ENCODE measurements around the gene CEP170. TPM values are rescaled to one million over a fixed set of nuclear protein-coding genes. Genes with fewer than 3 reads are reported as not detected.
"Not testable (repeated sequence)": the region's sequence is repeated elsewhere in the genome, so short reads cannot be mapped to it uniquely, and the experiment has no call there.

The CEP170 gene
- total RNA-seq, 1 experiment from 2014 or later = 55.2 TPM

DNA sequence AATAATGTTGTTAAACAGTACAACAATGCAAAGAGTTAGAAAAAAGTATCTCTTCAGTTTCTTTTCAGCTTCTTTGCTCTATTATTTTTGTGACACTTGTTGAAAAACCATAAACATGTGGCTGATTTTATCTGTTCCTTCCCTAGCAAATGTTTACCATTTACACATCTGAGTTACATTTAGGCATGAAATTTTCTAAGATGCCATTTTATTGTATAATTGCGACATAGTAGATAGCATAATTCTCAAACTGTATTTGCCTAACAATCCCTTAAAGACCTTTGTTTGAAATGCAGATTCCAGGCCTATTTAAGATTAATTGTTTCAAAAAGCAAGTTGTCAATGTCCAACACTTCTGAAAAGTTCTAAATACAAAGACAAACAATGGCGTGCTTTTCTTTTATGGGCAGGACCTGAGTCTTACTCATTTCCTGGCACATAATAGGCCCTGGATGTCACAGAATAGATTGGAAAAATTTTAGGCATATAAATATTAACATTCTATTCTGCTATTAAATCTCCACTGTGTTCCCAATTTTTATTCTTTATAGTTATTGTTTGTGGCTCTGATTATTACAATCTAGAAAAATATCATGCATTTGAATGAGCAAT, 81.2 kb downstream of the CEP170 start:
- H3K9me3 ChIP-seq (ENCODE audit: control insufficient read depth in 1 of 2, insufficient read depth in 1 of 2, low read depth in 1 of 2, low read length in 2 of 2); H2AFZ ChIP-seq (ENCODE audit: low read depth, low read length, poor library complexity, severe bottlenecking); BruUV-seq (replicated peaks); H3K27me3 ChIP-seq (ENCODE audit: insufficient read depth, low read length); H3K36me3 ChIP-seq (ENCODE audit: control insufficient read depth in 1 of 2, insufficient read depth in 2 of 2, low read length in 2 of 2); H3K27ac ChIP-seq (ENCODE audit: low read depth, low read length); H3K4me3 ChIP-seq (replicated peaks in 1 of 2; ENCODE audit: low read depth in 1 of 2, low read length in 2 of 2); POLR2A ChIA-PET; CTCF ChIA-PET; H3K4me1 ChIP-seq (ENCODE audit: control insufficient read depth in 1 of 2, insufficient read depth in 2 of 2, low read length in 2 of 2); H3K9me2 ChIP-seq (ENCODE audit: insufficient read depth); ATAC-seq; RAD21 ChIA-PET (ENCODE audit: low non-redundant PET in 1 of 2, low total read pairs in 2 of 2, uncharacterized antibody in 2 of 2, unreplicated experiment in 2 of 2); H3K79me2 ChIP-seq (ENCODE audit: insufficient read depth, low read length); H3K4me2 ChIP-seq (ENCODE audit: low read length); intact Hi-C loops (cut with micrococcal nuclease); H3K9ac ChIP-seq (ENCODE audit: low read length); DNase-seq (ENCODE audit: low read depth, low spot score); H4K20me1 ChIP-seq (ENCODE audit: insufficient read depth): not testable (repeated sequence)

DNA sequence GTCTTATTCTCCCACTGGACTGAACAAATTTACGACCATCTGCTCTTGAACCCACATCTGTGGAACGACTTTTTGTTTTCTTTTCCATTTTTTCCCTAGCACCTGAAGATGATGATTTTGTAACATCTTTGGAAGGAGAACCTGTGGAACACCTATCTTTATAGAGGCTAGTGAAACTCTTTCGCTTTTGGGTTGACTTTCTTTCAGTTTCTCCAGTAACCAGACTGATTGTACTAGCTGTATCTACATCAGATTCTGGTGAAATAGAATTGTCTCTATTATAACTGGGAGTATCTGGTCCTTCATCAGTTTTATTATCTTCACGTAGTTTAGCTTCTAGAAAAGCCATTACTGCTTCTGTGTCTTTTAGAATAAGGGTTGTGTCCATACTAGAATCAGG, 90.2 kb downstream of the CEP170 start:
- H2AFZ ChIP-seq (ENCODE audit: low read depth, low read length, poor library complexity, severe bottlenecking); intact Hi-C loops (cut with micrococcal nuclease); H3K4me3 ChIP-seq (replicated peaks in 1 of 2; ENCODE audit: low read depth in 1 of 2, low read length in 2 of 2); H3K27ac ChIP-seq (ENCODE audit: low read depth, low read length); RAD21 ChIA-PET (ENCODE audit: low non-redundant PET in 1 of 2, low total read pairs in 2 of 2, uncharacterized antibody in 2 of 2, unreplicated experiment in 2 of 2); ATAC-seq; POLR2A ChIA-PET; H3K4me2 ChIP-seq (ENCODE audit: low read length); BruUV-seq (replicated peaks); H3K9ac ChIP-seq (ENCODE audit: low read length); H3K27me3 ChIP-seq (ENCODE audit: insufficient read depth, low read length); H3K9me2 ChIP-seq (ENCODE audit: insufficient read depth); H3K79me2 ChIP-seq (ENCODE audit: insufficient read depth, low read length); H3K36me3 ChIP-seq (ENCODE audit: control insufficient read depth in 1 of 2, insufficient read depth in 2 of 2, low read length in 2 of 2); H3K9me3 ChIP-seq (ENCODE audit: control insufficient read depth in 1 of 2, insufficient read depth in 1 of 2, low read depth in 1 of 2, low read length in 2 of 2); CTCF ChIA-PET; DNase-seq (ENCODE audit: low read depth, low spot score); H3K4me1 ChIP-seq (ENCODE audit: control insufficient read depth in 1 of 2, insufficient read depth in 2 of 2, low read length in 2 of 2); H4K20me1 ChIP-seq (ENCODE audit: insufficient read depth): not testable (repeated sequence)

GRCh38 chr1:243150906-243151305, 104.2 kb downstream of the CEP170 start:
- H3K4me2 ChIP-seq (ENCODE audit: low read length); intact Hi-C loops (cut with micrococcal nuclease); H4K20me1 ChIP-seq (ENCODE audit: insufficient read depth); DNase-seq (ENCODE audit: low read depth, low spot score); H3K79me2 ChIP-seq (ENCODE audit: insufficient read depth, low read length); H3K9me2 ChIP-seq (ENCODE audit: insufficient read depth); H3K36me3 ChIP-seq (ENCODE audit: control insufficient read depth in 1 of 2, insufficient read depth in 2 of 2, low read length in 2 of 2); H3K9me3 ChIP-seq (ENCODE audit: control insufficient read depth in 1 of 2, insufficient read depth in 1 of 2, low read depth in 1 of 2, low read length in 2 of 2); RAD21 ChIA-PET (ENCODE audit: low non-redundant PET in 1 of 2, low total read pairs in 2 of 2, uncharacterized antibody in 2 of 2, unreplicated experiment in 2 of 2); POLR2A ChIA-PET; H2AFZ ChIP-seq (ENCODE audit: low read depth, low read length, poor library complexity, severe bottlenecking); H3K9ac ChIP-seq (ENCODE audit: low read length); ATAC-seq; H3K27ac ChIP-seq (ENCODE audit: low read depth, low read length); H3K4me1 ChIP-seq (ENCODE audit: control insufficient read depth in 1 of 2, insufficient read depth in 2 of 2, low read length in 2 of 2); H3K4me3 ChIP-seq (replicated peaks in 1 of 2; ENCODE audit: low read depth in 1 of 2, low read length in 2 of 2); CTCF ChIA-PET; H3K27me3 ChIP-seq (ENCODE audit: insufficient read depth, low read length); BruUV-seq (replicated peaks): not testable (repeated sequence)

DNA sequence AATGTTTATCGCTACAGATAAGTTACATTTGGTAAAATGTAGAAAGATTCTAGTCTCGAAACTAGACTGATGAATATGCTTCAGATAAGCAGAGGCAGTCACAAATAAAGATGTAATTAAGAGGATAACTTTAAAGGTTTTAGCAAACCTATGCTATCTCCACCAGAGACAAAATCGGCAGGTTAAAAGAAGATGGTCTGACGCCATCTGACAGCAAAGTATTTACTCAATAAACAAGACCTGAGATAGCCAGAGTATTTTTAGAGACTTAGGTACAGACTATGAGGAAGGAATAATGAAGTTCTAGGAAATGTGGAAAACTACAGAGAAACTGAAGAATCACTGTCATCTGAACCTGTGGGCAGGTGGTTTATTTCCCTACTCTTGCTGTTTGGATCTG, 106.0 kb downstream of the CEP170 start:
- H3K27me3 ChIP-seq (ENCODE audit: insufficient read depth, low read length); H3K4me2 ChIP-seq (ENCODE audit: low read length); H3K27ac ChIP-seq (ENCODE audit: low read depth, low read length); H3K4me3 ChIP-seq (replicated peaks in 1 of 2; ENCODE audit: low read depth in 1 of 2, low read length in 2 of 2); H3K9me2 ChIP-seq (ENCODE audit: insufficient read depth); intact Hi-C loops (cut with micrococcal nuclease); H4K20me1 ChIP-seq (ENCODE audit: insufficient read depth); H3K9ac ChIP-seq (ENCODE audit: low read length); DNase-seq (ENCODE audit: low read depth, low spot score); POLR2A ChIA-PET; H3K79me2 ChIP-seq (ENCODE audit: insufficient read depth, low read length); CTCF ChIA-PET; H3K9me3 ChIP-seq (ENCODE audit: control insufficient read depth in 1 of 2, insufficient read depth in 1 of 2, low read depth in 1 of 2, low read length in 2 of 2); H2AFZ ChIP-seq (ENCODE audit: low read depth, low read length, poor library complexity, severe bottlenecking); ATAC-seq; BruUV-seq (replicated peaks); H3K4me1 ChIP-seq (ENCODE audit: control insufficient read depth in 1 of 2, insufficient read depth in 2 of 2, low read length in 2 of 2); H3K36me3 ChIP-seq (ENCODE audit: control insufficient read depth in 1 of 2, insufficient read depth in 2 of 2, low read length in 2 of 2); RAD21 ChIA-PET (ENCODE audit: low non-redundant PET in 1 of 2, low total read pairs in 2 of 2, uncharacterized antibody in 2 of 2, unreplicated experiment in 2 of 2): not testable (repeated sequence)

- POLR2A ChIA-PET; H3K4me3 ChIP-seq (replicated peaks in 1 of 2; ENCODE audit: low read depth in 1 of 2, low read length in 2 of 2); H3K4me1 ChIP-seq (ENCODE audit: control insufficient read depth in 1 of 2, insufficient read depth in 2 of 2, low read length in 2 of 2); intact Hi-C loops (cut with micrococcal nuclease); H3K9ac ChIP-seq (ENCODE audit: low read length); RAD21 ChIA-PET (ENCODE audit: low non-redundant PET in 1 of 2, low total read pairs in 2 of 2, uncharacterized antibody in 2 of 2, unreplicated experiment in 2 of 2); H3K9me2 ChIP-seq (ENCODE audit: insufficient read depth); H3K9me3 ChIP-seq (ENCODE audit: control insufficient read depth in 1 of 2, insufficient read depth in 1 of 2, low read depth in 1 of 2, low read length in 2 of 2); H3K79me2 ChIP-seq (ENCODE audit: insufficient read depth, low read length); H2AFZ ChIP-seq (ENCODE audit: low read depth, low read length, poor library complexity, severe bottlenecking); H4K20me1 ChIP-seq (ENCODE audit: insufficient read depth); DNase-seq (ENCODE audit: low read depth, low spot score); H3K4me2 ChIP-seq (ENCODE audit: low read length); BruUV-seq (replicated peaks); CTCF ChIA-PET; H3K27ac ChIP-seq (ENCODE audit: low read depth, low read length); H3K36me3 ChIP-seq (ENCODE audit: control insufficient read depth in 1 of 2, insufficient read depth in 2 of 2, low read length in 2 of 2); ATAC-seq; H3K27me3 ChIP-seq (ENCODE audit: insufficient read depth, low read length): not testable (repeated sequence)
Measured at GRCh38 chr1:243147351-243147750, 107.7 kb downstream of the CEP170 start.
